ES-I3 (cell line): ENCODE measurements around the gene GPATCH2L.

Source experiments
- H3K36me3 ChIP-seq: 2 replicates; pipeline ENCODE4 v1.6.1; 2013; ENCODE audit warnings: mild to moderate bottlenecking, low read length, control low read depth, moderate library complexity; ENCODE audit not compliant: insufficient read depth
- H3K4me1 ChIP-seq: 2 replicates; pipeline ENCODE4 v1.6.1; 2013; ENCODE audit warnings: mild to moderate bottlenecking, control low read depth, low read length; ENCODE audit not compliant: insufficient read depth
- H3K9ac ChIP-seq: 2 replicates; pipeline ENCODE4 v1.6.1; 2013; ENCODE audit warnings: low read depth, mild to moderate bottlenecking, low read length, moderate library complexity
- H3K9me3 ChIP-seq: 2 replicates; pipeline ENCODE4 v1.6.1; 2013; ENCODE audit warnings: mild to moderate bottlenecking, low read length, moderate library complexity; ENCODE audit not compliant: control insufficient read depth, insufficient read depth

GPATCH2L gene

DNA sequence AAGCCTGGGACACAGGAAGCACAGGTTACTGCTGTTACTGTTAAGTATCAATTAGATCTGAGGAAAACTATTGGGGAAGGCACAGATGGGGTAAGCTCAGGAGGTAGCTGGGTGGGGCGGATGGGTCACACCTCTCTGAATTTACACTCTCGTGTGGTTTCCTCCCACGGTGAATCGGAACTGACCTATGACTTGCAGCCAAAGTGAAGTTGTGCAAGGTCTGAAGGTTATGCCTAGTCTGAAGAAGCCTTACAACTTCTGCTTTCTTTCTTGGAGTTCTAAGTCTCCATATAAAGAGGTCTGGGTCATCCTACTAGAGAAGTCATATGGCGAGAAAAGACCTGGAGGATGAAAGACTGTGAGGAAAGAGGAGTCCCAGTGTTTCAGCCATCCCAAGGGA lies 25.6 kb upstream of the GPATCH2L start:
- no peaks in the 10 kb centered on the region for H3K36me3 ChIP-seq
- peaks cover 9% of the 10 kb centered on the region; the same call in 1 of the 2 replicates for H3K4me1 ChIP-seq
- no peak overlapping the region for H3K9ac ChIP-seq
- H3K9me3 ChIP-seq, result no peaks in the 10 kb centered on the region; the same call in 1 of the 2 replicates

DNA sequence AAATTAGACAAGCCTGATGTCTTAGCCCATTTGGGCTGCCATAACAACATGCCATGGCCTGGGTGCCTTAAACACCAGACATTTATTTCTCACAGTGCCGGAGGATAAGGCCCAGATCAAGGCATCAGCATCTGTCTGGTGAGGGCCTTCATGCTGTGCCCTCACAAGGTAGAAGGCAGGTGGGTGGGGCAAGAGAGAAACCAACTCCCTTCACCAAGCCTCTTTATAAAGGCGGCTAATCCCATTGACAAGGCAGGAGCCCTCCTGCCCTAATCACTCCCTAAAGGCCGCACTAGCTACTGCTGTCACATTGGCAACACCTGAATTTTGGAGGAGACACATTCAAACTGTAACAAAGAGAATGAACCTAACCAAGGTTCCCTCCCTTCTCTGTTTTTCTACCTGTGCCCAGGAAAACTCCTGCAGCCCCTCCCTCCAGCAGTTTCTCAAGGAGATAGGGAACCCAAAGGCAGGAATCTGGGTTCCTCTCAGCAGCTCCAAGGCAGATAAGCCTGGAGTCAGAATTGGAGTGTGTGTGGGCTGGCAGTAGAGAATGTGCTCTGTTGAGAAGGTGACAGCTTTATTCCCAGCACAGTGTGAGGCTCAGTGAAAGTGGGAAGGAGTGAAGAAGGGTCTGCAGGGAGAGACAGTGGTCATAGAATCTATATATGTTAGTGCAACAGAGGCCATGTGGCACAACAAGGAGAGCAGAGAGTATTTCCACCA lies 21.7 kb upstream of the GPATCH2L start:
- Histone ChIP-seq H3K4me1 (no peaks in the 10 kb centered on the region), H3K36me3 (no peaks in the 10 kb centered on the region), H3K9me3 (no peaks in the 10 kb centered on the region; the same call in 1 of the 2 replicates), H3K9ac (no peak overlapping the region)

DNA sequence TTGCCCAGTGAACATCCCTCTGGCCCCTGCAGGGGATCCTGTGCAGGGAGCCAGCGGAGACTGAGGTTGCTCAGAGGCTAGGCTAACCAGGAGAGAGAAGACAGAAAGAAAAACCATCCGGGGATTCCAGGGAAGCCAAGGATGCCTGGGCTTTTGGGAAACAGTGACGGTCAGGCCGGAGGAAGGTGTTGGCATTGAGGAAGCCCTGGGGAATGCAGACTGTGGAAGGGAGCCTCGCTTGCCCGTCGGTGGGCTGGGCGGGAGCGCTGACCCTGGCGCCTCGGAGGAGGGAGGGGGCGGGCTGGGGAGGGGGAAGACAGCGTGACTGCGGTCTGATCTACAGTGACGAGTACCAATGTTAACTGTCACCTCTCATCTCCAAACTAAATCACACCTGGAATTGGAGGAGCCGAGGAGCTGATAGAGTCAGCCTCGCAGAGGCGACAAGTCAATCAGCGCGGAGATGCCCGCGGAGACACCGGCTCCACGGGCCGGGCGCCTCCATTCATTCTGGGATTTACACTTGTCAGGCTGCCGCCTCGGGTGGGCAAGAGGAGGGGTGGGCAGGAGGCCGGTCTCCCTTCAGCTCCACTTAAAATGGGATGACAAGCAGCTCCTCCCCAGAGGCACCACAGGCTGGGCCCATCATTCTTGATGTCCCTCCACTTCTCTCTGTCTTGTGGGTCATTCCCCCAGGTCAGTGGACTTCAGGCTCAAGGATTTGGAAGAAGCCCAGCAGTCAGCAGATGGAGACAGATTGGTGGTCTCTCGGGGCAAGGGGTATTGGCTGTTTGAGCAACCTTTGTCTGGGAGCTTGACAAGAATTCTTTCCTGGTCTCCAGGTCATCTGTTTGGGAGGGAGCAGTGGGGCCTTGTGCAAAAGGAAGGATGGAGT lies 20.4 kb upstream of the GPATCH2L start:
- Histone ChIP-seq H3K4me1 (no peaks in the 10 kb centered on the region), H3K36me3 (no peaks in the 10 kb centered on the region), H3K9ac (no peak overlapping the region), H3K9me3 (no peaks in the 10 kb centered on the region; the same call in 1 of the 2 replicates)

DNA sequence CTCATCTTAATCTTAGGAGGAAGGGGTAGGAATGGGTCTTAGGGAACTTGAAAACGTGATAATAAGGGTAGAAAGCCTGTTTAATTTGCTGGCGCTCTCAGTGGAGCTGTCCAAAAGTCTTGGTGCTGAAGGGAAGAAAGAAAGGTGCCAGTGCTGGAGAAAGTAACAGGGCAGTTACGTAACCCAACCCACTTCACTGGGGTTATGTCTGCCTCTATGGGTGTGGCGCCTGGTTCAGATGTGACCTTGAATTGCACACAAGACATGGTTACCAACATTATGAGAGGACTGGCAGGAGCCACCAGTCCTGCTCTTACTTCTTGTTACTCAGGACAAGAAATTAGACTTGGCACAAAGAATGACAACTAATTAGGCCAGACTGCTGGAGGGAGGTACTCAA lies 18.6 kb upstream of the GPATCH2L start:
- H3K4me1 ChIP-seq, result no peaks in the 10 kb centered on the region

DNA sequence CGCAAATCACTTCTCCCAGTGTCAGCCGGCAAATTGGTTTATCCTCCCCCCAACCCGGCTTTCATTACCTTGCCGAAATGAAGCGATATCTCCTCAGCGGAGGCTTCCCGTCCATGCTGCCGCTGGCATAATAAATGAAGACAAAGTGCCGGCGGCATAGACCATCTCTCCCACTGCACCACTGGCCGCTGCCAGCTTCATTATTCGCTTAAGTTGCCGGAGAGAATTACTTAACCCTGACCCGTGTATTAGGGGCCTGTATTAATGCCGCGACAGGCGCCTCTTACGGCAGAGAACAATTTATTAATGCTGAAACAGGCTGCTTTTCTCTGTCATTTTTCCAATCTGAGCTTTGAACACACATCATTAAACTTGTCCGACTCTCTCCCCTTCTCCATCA lies 17.5 kb upstream of the GPATCH2L start:
- H3K9ac ChIP-seq, result no peak overlapping the region

More for the DNA sequence above, 18.6 kb upstream of the GPATCH2L start:
- Histone ChIP-seq H3K9ac (no peak overlapping the region), H3K9me3 (no peaks in the 10 kb centered on the region; the same call in 1 of the 2 replicates), H3K36me3 (no peaks in the 10 kb centered on the region)

DNA sequence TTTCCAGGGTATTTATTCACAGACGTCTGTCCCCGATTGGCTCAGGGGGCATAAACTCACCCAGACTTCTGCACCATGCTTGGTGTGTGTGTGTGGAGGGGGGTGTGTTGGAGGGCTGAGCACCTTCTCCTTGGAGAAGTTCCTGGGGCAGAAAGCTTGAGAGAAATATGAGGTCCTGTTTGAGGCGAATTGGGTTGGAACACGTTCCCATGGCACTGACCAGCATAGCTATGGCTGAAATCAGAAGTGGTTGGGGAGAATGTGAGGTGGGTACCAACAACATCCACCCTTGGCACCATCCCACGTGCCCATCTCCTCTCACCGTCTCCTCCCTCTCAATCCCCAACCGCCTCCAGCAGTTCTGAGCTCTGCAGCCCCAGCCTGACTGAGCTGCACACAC lies 16.0 kb upstream of the GPATCH2L start:
- no peak overlapping the region for H3K9ac ChIP-seq
- H3K36me3 ChIP-seq, result no peaks in the 10 kb centered on the region
- H3K9me3 ChIP-seq, result no peaks in the 10 kb centered on the region
- H3K4me1 ChIP-seq, result no peaks in the 10 kb centered on the region

More for the DNA sequence above, 17.5 kb upstream of the GPATCH2L start:
- Histone ChIP-seq H3K4me1 (no peaks in the 10 kb centered on the region), H3K9me3 (no peaks in the 10 kb centered on the region), H3K36me3 (no peaks in the 10 kb centered on the region)

DNA sequence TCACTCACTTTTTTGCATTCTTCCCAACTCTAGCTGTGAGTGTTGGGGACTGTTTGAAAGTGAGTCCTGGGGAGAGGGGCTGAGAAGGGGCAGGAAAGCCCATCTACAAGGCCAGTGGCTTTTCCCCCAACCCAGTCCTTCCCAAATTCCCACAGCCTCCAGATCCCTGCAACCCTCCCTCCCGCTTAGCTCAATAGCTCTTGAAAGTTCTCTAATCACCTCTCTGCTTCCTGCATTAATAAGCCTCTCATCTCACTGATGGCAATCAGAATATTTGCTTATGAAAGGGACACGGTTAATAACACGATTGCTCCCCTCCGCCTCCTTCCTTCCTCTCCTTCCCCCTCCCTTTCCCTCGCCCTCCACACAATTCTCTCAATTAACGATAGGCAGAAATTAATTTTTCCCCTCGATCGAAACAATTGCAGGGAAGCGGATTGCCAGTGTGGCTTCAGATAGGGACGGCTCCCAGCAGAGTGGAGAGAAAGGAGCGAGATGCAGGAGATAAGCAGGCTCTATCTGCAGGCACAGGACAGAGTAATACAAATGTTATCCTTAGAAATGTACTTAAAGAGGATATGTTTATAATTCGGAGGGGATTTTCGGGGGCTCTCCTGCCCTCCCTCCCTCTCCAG lies 15.1 kb upstream of the GPATCH2L start:
- H3K36me3 ChIP-seq, result no peaks in the 10 kb centered on the region
- H3K4me1 ChIP-seq, result no peaks in the 10 kb centered on the region
- H3K9me3 ChIP-seq, result no peaks in the 10 kb centered on the region
- H3K9ac ChIP-seq, result no peak overlapping the region

DNA sequence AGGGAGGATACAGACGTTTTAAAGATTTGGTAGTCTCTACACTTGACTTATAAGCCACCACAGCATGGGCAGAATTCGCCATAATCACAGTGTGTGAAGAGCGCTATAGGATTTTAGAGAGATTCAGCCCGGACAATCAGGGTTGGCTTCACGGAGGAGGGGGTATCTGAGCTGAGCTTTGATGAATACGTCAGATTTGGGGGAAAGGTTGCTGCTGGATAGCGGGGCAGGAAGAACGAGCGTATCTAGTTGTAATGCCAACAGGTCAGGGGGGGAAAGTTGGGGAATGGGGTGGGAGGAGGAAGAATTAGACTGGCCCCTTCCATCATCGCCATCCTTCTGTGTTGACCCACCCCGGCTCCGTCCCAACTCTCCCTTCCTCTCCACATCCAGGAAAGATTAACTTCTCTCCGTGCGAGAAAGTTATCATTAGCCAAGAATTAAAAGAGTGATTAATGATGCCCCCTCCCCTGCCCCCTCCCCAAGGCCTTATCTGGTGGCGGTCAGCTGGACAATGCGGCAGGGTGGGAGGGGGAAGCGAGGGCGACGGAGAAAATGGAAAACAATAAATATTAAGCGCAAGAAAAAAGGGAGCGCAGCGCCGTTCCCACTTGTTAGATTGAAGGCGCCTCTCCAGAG lies 13.5 kb upstream of the GPATCH2L start:
- Histone ChIP-seq H3K36me3 (no peaks in the 10 kb centered on the region), H3K4me1 (no peaks in the 10 kb centered on the region), H3K9me3 (no peaks in the 10 kb centered on the region), H3K9ac (peak overlapping the region; percentile 64)

DNA sequence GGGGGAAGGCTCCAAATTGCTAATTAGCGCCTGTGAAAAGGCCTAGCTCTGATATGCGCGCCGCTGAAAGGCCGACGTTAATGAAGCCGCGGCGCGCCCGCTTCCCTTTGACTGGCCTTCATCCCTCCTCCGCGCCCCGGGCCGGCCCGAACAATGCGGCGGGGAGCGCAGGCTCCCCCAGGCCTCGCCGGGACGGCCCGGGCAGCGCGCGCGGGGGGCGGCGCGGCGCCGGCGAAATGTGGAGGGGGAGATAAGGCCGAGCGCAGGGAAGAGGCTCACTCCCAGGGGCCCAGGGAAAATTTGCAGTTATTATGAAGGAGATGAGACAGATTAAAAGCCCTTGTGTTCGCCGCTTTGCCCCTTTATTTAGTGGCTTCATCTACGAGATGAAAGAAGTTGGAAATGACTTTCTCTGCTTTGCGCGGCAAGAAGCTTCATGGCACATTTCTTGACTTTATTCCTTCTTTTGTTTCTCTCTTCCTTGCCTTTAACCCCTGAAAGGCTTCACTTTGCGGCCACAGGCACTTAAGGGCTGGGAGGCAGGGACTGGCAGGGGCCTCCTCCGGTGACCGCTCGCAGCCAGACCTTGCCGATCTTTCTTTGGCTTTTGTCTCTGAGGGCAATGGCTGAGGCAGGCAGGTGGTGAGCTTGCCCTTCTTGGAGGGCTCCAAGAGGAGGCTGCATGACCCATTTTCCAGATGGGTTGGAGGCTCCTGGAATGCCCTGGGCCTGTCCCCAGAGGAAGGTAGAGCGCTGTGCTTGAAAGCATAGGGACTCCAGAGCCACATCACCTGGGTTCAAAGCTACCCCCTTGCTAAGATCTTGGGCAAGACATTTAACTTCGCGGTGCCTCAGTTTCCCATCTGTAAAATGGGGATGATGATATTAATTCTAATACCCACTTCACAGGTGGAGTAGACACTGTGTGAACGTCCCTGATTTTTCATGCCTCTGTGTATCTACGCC lies 12.7 kb upstream of the GPATCH2L start:
- peak overlapping the region; percentile 64 for H3K9ac ChIP-seq
- H3K36me3 ChIP-seq, result no peaks in the 10 kb centered on the region
- H3K9me3 ChIP-seq, result peaks cover 3% of the 10 kb centered on the region; the same call in 1 of the 2 replicates
- no peaks in the 10 kb centered on the region for H3K4me1 ChIP-seq

DNA sequence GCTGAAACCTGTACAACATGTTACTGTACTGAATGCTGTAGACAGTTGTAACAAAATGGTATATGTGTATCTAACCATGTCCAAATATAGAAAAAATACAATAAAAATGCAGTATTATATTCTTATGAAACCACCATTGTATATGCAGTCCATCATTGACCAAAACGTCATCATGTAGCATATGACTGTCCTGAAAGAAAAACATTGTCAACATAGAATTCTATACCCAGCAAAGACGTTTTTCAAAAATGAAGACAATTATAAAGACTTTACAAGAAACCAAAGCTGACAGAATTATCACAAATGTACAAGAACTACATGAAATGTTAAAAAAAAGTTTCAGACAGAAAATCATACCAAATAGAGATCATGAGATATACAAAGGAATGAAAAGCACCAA lies 8.1 kb upstream of the GPATCH2L start:
- H3K4me1 ChIP-seq, result no peaks in the 10 kb centered on the region
- peaks cover 3% of the 10 kb centered on the region; the same call in 1 of the 2 replicates for H3K9me3 ChIP-seq
- H3K9ac ChIP-seq, result no peak overlapping the region
- H3K36me3 ChIP-seq, result no peaks in the 10 kb centered on the region

DNA sequence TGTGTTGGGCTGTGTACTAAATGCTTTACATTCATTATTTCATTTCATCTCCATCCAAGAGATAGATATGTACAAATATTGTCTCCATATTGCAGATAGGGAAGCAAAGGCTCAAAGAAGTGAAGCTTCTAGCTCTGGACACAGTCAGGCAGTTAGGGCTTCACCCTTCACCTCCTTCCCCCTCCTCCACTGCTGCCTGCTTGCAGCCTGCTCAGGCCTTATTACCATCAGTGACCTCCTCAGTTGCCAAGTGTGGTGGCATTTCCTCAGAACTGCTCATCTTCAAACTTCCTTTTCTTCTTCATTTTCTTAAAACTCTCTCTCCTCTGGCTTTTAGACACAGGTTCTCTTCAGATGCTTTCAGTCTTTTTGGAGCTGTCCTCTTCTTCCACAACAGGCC lies 4.7 kb upstream of the GPATCH2L start:
- H3K9me3 ChIP-seq, result peaks cover 3% of the 10 kb centered on the region; the same call in 1 of the 2 replicates
- H3K4me1 ChIP-seq, result no peaks in the 10 kb centered on the region

DNA sequence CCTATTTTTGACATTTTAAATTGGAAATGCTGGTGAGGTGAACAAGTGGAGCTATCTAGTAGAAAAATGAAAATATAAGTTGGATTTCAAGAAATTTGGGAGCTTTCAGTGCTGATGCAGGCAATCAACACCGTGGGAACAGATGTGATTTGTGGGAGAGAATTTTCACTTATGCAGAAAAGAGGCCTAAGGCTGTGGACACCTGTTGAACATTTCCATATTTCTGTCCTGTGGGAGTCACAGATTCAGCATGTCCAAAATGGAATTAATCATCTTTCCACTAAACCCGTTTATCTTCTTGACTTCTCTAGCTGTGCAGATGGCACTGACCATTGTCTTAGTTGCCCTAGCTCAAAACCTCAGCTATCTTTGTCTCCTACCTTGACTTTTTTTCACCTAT lies 2.5 kb upstream of the GPATCH2L start:
- H3K36me3 ChIP-seq, result peaks cover 4% of the 10 kb centered on the region
- no peaks in the 10 kb centered on the region for H3K9me3 ChIP-seq
- no peak overlapping the region for H3K9ac ChIP-seq
- peaks cover 13% of the 10 kb centered on the region; the same call in 1 of the 2 replicates for H3K4me1 ChIP-seq

More for the DNA sequence above, 4.7 kb upstream of the GPATCH2L start:
- no peak overlapping the region for H3K9ac ChIP-seq
- H3K36me3 ChIP-seq, result no peaks in the 10 kb centered on the region

DNA sequence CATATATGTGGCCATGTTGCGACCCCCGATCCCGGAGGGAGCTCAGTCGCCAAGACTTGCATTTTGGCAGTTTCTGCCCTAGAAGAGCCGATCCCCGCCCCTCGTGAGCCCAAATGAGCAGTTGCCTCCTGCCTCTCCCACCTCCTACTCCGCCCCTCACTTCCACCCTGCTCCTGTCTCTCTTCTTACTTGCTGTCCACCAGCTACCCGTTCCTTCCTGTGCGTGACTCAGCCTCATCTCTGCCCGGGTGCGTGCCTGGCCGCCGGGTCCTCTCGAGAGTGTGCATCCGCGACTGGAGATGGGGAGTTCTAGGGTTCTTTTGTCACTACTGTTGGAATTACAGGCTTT lies 585 bp downstream of the GPATCH2L start:
- no peaks in the 10 kb centered on the region for H3K9me3 ChIP-seq
- H3K36me3 ChIP-seq, result peaks cover 16% of the 10 kb centered on the region
- H3K4me1 ChIP-seq, result peaks cover 26% of the 10 kb centered on the region
- peak overlapping the region; percentile 96 for H3K9ac ChIP-seq
